Measurements from ENCODE around the gene GNB4.

Gene GNB4

DNA sequence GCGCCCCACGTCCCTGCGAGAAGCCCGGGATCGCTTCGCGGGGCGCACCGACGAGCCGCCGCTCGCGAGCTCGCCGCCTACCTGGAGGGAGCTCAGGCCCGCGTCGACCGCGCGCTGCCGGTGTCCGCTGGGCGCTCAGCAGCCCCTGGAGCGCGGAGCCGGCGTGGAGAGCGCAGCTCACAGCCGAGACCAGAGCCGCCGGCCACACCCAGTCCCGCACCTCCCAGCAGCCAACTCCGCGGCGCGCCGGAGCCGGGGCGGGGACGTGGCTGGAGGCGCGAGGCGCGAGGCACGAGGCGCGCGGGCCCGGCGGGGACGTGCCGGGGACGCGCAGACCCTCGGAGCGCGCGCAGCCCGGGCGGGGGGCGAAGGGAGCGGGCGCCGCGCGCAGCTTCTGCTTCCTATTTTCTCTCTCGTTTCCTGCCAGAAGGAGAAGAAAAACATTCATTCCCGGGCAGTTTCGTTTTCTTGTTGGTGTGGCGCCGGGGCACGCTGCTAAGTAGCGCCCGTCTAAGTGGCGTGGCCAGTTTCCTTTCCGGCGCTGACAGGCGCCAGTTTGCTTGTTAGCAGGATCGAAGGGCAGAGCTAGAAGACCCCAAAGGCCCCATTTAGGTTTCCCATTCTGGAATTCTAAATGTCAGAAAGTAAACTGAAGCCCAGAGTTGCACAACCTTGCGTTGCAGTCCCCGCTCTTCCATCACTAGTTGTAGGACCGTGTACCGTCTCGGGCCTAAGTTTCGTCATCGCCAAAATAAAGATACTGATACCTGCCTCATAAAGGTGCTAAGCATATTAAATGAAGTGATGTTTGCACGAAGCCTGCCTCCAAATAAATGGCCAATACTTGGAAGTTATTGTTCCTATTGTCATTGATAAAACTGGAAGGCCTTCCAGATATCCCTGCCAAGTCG lies at the start of gene GNB4:
Gene GNB4 (minus strand): TSS at position 206 of the 911 bp plus-strand sequence. CDS start 25,270 bp downstream, outside the sequence.
- Histone ChIP-seq H3K4me3 (peak within 1 kb of the TSS; percentile 65 to 89 (median 76)), H3K27ac (peak within 1 kb of the TSS; percentile 82 to 98 (median 94))

DNA sequence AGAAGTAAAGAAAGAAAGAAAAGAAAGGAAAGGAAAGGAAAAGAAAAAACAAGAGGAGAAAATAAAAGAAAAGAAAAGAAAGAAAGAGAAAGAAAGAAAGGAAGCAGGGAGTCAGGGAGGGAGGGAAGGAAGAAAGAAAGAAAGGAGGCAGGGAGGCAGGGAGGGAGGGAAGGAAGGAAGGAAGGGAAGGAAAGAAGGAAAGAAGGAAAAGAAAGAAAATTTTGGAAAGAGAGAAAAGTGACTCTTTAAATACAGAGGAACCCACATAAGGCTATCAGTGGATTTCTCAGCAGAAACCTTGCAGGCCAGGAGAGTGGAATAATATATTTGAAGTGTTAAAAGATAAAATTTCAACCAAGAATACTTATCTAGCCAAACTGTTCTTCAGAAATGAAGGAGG lies 44.2 kb upstream of the GNB4 start:
- no peak overlapping the region for H3K27ac ChIP-seq
- H3K4me3 ChIP-seq: no peak overlapping the region

DNA sequence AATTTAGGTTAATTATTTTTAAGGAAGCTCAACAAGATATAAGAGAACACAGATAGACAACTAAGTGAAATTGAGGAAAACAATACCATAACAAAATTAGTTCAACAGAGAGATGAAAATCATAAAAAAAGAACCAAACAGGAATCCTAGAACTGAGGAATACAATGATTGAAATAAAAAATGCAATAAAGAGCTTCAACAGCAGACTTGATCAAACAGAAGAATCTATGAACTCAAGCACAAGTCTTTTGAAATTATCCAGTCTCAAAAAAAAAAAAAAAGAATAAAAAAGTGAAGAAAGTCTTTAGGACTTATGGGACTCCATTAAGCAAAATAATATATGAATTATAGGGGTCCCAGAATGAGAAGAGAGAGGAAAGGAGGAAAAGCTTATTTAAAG lies 42.0 kb upstream of the GNB4 start:
- Histone ChIP-seq H3K27ac (no peak overlapping the region), H3K4me3 (no peak overlapping the region)

DNA sequence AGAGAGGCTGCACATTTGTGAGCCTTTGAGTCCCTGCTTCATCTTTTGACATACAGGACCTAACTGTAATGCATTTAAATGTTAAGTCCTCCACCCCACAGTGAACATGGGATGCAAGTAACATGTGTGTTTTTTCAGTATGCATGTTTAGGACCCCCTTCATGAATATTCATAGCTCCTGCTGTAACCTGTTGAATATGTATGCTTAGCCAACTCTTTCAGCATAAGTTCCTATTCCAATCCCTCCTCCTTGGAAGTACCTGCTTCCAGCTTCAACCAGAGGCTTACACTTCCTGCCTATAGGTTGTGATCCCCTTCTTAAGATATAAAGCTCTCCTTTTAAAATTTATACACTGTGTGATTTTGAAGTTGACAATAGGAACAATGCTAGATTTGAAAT lies 36.9 kb upstream of the GNB4 start:
- Histone ChIP-seq H3K4me3 (no peak overlapping the region), H3K27ac (no peak overlapping the region)

DNA sequence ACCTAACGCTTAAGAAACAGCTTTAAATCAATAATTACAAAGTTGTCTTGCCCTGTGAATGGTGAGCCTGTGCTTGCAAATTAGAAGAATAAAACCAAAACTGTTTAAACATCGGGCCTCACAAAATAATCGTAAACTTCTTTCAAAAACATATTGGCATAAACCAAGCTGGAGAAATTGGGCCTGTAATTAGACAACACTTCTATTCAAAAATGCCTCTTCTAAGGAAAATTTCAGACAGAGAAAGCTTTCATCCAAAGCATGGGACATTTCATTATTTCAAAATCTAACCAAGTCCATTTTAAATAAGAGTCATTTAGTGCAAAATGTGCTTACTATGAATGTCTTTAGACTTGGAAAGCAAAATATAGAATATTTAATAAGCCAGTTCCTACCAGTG lies 35.5 kb upstream of the GNB4 start:
- H3K27ac ChIP-seq: no peak overlapping the region

DNA sequence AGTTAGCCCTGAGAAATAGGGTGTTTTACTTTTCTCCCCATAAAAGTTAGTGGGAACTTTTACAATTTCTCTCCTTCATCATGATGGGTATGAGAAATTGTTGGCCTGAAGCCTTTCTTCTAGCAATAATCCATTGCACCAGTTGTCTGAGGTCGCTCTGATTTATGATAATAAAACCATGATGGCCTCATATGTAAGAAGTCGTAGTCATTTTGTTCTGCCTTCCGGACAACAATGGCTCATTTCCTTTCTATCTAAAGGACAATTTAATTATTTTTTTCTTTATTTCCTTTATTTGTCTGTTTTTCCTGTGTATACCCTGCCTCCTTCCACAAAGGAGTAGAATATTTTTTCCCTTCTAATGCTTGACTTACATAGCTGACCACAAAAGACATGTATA lies 31.6 kb upstream of the GNB4 start:
- H3K4me3 ChIP-seq: no peak overlapping the region
- H3K27ac ChIP-seq: no peak overlapping the region

More for the DNA sequence above, 35.5 kb upstream of the GNB4 start:
- H3K4me3 ChIP-seq: no peak overlapping the region

DNA sequence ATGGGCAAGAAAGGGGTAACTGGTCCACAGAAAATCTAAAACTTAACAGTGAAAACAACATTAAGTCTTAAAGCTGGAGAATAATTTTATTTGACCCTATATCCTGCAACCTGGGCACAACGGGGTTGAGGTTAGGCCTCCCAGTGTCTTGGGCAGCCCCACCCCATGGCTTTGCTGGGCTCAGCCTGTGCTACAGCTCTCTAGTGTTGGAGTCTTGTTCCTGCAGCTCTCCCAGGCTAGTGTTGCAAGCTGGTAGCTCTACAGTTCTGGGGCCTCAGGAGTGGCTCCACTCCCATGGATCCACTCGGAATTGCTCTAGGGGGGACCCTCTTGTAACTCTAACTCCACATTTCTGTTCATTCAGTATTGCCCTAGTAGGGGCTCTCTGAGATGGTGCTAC lies 24.9 kb upstream of the GNB4 start:
- H3K27ac ChIP-seq: no peak overlapping the region
- H3K4me3 ChIP-seq: no peak overlapping the region

DNA sequence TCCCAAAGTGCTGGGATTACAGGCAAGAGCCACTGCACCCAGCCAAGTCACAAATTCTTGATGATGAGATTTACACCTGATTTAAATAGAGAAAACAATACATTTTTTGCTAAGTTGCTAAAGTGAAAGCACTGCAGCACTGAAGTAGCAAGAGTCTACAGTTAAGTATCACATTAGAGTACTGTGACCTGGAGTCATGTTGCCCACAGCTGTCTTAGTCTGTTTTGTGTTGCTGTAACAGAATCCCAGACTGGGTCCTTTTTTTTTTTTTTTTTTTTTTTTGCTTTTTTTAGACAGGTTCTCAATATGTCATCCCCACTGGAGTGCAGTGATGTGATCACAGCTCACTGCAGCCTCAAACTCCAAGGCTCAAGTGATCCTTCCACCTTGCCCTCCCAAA lies 23.2 kb upstream of the GNB4 start:
- Histone ChIP-seq H3K4me3 (no peak overlapping the region), H3K27ac (peak overlapping the region in 4 of 21 experiments; percentile 23 to 75 (median 61))

DNA sequence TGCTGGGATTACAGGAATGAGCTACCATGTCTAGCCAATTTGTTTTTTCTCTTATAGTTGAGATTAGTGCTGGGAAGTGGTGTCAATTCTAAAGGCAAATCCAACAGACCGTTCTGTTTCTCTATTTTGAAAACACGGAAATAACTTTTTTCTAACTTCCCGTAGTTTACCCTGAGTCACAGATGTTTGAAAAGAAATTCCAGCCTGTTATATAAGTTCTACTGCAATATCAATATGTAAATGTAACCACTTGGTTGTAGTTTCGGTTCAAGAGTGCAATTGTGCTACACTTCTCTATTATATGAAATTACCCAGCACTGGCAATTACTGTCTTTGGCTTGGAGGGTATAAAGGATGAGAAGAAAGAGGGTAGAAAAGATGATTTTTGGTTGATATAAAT lies 22.3 kb upstream of the GNB4 start:
- Histone ChIP-seq H3K4me3 (no peak overlapping the region), H3K27ac (peak overlapping the region in 12 of 21 experiments; percentile 15 to 75 (median 41))

DNA sequence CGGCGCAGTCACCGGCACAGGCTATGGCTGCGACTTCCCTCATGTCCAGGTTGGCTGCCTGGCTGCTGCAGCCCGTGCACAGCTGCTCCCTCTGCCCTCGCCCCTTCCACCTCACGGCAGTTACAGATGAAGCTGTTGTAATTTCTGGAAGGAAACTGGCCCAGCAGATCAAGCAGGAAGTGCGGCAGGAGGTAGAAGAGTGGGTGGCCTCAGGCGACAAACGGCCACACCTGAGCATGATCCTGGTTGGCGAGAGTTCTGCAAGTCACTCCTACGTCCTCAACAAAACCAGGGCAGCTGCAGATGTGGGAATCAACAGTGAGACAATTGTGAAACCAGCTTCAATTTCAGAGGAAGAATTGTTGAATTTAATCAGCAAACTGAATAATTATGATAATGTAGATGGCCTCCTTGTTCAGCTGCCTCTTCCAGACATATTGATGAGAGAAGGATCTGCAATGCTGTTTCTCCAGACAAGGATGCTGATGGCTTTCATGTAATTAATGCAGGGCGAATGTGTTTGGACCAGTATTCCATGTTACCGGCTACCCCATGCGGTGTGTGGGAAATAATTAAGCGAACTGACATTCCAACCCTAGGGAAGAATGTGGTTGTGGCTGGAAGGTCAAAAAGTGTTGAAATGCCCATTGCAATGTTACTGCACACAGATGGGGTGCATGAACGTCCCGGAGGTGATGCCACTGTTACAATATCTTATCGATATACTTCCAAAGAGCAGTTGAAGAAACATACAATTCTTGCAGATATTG lies 13.2 kb upstream of the GNB4 start:
- Histone ChIP-seq H3K4me3 (no peak overlapping the region), H3K27ac (peak overlapping the region in 8 of 21 experiments; percentile 5 to 67 (median 50))

DNA sequence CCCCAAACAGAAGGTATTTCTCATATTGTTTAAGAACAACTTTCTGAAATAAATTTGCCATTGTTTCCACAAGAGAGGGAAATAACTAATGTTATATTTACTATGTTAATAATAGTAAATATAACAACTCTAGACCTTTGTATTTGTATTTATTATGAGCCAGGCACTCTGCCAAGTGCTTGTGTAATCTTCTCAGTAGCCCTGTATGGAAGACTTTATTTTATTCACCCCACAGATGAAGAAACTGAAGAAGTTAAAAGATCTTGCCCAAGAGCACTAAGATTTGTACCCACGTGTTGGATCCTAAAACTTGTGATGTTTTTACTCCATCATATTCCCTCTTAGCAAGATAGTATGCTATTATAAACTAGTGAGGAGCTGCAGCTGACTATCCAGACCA lies 12.0 kb upstream of the GNB4 start:
- Histone ChIP-seq H3K27ac (peak overlapping the region in 4 of 21 experiments; percentile 15 to 67 (median 60)), H3K4me3 (no peak overlapping the region)

DNA sequence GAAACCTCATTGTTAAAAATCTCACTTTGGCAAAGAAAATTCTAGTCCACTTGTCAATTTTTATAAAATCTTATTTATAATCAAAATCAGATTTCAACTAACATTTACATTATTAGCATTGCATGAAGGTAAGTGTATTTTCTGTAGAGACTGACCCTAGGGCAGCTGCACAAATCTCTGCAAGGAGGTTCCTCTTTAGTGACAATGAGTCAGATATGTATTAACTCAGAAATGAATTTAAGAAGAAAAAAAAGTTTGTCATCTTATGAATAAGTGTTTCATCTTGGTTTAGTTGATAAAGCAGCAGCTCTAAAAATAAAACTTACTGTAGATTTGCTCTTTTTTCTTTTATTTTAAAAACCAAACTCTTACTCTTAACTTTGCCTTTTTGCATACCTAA lies 9.0 kb upstream of the GNB4 start:
- H3K27ac ChIP-seq: no peak overlapping the region

DNA sequence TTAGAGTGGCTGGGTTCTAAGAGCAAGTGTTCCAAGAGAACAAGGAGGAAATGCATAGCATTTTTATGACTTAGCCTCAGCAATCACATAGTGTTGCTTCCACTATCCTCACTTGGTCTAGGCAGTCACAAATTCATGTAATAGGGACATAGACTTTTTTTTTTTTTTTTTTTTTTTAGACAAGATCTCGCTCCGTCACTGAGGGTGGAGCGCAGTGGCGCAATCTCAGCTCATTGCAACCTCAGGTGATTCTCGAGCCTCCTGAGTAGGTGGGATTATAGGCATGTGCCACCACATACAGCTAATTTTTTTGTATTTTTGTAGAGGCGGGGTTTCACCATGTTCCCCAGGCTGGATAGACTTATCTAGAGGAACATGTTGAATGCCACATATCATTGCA lies 4.7 kb upstream of the GNB4 start:
- H3K4me3 ChIP-seq: no peak overlapping the region

More for the DNA sequence above, 9.0 kb upstream of the GNB4 start:
- H3K4me3 ChIP-seq: no peak overlapping the region

DNA sequence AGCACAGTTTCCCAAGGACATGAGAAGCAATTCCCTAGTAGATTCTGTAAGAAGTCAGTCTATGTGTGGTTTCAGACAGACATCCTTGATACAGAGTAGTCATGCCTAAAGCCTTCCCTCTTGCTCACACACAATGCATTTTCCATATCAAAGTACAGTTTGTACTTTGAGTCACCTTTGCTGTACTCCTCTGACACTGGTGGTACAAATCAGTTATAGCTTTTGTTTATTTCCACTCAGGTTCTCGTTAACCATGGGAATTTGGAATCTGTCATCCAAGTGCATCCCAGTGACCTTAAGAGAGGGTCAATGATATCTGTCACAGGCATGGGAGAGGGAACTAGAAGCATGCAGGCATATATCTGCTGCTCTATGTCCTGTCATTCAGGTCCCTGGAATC lies 3.6 kb upstream of the GNB4 start:
- no peak overlapping the region for H3K4me3 ChIP-seq
- H3K27ac ChIP-seq: peak overlapping the region in 11 of 21 experiments; percentile 1 to 97 (median 46)

More for the DNA sequence above, 4.7 kb upstream of the GNB4 start:
- peak overlapping the region in 10 of 21 experiments; percentile 8 to 97 (median 50) for H3K27ac ChIP-seq

DNA sequence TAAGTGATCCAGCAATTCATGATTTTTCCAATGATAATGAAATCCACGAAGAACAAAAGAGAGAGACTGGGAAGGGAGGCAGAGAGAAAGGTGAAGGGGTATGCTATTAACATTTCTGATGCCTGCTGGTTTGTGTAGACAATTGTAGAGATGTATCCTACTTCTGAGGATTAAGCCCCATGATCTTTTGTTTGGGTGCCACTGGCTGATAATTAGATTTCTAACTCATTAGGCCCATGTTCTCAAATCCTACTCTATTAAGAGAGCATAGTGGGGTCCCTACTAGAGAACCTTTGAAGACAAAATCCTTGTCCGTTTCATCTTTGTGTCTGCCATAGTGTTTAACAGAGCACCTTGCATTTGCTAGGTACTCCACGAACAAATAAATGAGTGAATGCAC lies 2.7 kb upstream of the GNB4 start:
- H3K4me3 ChIP-seq: no peak overlapping the region
- H3K27ac ChIP-seq: peak overlapping the region in 5 of 21 experiments; percentile 18 to 97 (median 66)

DNA sequence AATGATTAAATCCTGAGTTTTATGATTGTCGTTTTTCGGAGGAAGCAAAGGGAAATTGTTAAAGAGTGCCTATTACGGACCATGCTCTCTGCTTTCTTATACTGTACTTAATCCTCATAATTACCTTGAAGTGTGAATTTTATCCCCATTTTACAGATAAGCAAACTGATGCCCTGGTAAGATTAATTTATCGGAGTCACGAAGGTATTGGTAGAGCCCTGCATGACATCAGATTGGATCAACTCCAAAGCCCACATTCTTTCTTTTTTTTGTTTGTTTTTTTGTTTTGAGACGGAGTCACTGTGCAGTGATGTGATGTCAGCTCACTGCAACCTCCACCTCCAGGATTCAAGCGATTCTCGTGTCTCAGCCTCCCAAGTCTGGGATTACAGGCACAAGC lies 1.6 kb upstream of the GNB4 start:
- H3K4me3 ChIP-seq: no peak overlapping the region
- H3K27ac ChIP-seq: peak overlapping the region in 16 of 21 experiments; percentile 9 to 98 (median 94)

DNA sequence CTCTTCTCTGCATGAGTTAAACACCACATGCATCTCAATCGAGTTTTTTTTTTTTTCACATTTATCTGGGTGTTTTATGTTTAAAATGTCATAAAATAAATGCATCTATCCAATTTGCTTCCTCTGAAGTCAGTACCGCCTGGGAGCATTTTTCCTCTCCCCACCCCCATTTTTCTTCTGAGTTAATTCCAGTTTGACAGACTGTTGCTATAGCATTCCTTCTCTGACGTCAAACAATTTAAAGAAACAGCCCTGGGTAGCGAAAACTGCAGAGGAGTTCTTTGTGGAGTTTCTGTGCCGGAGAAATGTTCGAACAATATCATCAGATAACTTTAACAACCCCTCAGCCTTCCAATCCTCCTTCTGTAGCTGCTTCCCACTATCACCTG lies 900 bp upstream of the GNB4 start:
- Histone ChIP-seq H3K27ac (peak overlapping the region in 20 of 21 experiments; percentile 83 to 98 (median 94)), H3K4me3 (peak overlapping the region in 6 of 7 experiments; percentile 65 to 86 (median 74))

DNA sequence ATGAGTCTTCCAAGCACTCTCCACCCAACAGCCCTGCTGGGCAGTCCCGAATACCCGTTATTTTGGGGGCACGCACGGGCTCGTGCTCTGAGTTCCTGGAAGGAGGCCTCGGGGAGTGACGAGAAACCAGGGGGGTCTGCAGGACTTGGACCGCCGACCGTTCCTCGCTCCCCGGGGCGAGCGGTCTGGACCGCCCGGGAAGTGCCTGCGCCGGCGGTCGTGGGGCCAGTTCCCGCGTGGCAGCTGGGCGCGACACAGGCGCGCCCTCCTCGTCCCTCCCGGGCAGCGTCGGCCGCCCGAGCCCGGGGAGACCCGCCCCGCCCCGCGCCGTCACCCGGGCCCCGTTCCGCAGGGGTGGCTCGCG lies 387 bp downstream of the GNB4 start:
- H3K27ac ChIP-seq: peak overlapping the region; percentile 82 to 98 (median 94)
- H3K4me3 ChIP-seq: peak overlapping the region; percentile 65 to 89 (median 76)

DNA sequence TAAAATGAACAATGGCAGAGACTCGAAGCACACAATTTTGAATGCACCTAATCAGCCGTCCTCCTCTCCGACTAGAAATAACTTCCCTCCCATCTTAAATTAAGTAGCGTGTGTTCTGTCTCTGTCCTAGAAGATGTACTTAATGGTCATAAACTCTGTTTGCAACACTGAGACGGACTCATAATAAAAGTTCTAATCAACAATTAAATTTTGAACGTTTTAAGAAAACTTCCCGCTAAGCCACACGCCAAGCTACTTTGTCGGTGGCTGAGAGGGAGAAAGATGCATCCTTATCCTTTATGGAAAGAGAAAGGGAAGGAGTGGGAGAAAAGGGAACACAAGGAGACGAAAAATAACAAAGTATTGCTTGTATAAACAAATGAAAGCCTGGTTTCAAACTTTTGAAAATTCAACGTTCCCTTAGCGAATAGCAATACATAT lies 989 bp downstream of the GNB4 start:
- Histone ChIP-seq H3K27ac (peak overlapping the region in 20 of 21 experiments; percentile 83 to 98 (median 94)), H3K4me3 (peak overlapping the region; percentile 65 to 89 (median 76))

DNA sequence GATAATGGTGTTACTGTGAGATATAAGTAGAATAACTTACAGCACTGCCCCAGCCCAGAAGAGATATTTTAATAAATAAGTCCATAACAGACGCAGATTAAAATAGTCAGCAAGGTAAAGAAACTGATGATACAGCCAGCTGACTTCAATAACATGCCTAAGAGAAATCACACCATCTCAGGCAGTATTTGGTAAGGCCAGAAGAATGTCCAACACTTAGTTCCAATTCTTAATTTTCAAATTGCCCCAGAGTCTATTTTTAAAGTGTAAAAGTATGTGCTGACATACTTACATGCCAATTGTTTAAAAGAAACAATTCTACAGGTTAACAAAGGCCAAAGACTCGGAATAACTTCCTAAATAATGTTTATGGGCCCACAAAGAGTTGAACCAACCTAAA lies 1.6 kb downstream of the GNB4 start:
- peak overlapping the region; percentile 65 to 89 (median 76) for H3K4me3 ChIP-seq
- peak overlapping the region in 17 of 21 experiments; percentile 85 to 98 (median 95) for H3K27ac ChIP-seq
